Measurements from ENCODE around the gene C2CD4B.

DNA sequence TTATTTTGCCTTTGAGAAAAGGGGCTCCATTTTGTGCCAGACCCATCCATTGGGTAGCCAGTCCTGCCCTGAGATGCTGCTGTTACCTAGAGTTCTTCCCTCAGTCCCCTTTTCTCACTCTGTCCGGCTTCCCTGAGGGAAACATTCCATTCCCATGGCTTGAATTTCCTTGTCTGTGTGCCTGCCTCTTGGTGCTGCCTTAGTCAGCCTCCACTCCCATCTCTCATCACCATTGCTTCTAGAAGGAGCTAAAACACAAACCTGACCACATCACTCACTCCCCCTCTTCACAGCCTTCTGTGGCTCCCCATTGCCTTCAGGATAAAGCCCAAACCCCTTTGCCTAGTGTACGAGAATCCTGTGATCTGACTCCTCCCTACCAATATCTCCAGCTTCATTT is 25.2 kb upstream of the C2CD4B start:
- no peak for TF ChIP-seq EZH2phosphoT487 (IDR thresholded peaks at IDR 0.05; ENCODE audit: insufficient read depth, low read depth)
- TF ChIP-seq EZH2 (IDR thresholded peaks at IDR 0.05; ENCODE audit: insufficient read depth, poor library complexity, severe bottlenecking), result no peak

Measured in GM23248 (cell line).